Measurements from ENCODE around the gene PTGR3. TPM values are rescaled to one million over a fixed set of nuclear protein-coding genes. Genes with fewer than 3 reads are reported as not detected.

PTGR3 gene
- total and polyA plus RNA-seq, 4 donors = 14.3 to 48.2 (median 36.2) TPM

DNA sequence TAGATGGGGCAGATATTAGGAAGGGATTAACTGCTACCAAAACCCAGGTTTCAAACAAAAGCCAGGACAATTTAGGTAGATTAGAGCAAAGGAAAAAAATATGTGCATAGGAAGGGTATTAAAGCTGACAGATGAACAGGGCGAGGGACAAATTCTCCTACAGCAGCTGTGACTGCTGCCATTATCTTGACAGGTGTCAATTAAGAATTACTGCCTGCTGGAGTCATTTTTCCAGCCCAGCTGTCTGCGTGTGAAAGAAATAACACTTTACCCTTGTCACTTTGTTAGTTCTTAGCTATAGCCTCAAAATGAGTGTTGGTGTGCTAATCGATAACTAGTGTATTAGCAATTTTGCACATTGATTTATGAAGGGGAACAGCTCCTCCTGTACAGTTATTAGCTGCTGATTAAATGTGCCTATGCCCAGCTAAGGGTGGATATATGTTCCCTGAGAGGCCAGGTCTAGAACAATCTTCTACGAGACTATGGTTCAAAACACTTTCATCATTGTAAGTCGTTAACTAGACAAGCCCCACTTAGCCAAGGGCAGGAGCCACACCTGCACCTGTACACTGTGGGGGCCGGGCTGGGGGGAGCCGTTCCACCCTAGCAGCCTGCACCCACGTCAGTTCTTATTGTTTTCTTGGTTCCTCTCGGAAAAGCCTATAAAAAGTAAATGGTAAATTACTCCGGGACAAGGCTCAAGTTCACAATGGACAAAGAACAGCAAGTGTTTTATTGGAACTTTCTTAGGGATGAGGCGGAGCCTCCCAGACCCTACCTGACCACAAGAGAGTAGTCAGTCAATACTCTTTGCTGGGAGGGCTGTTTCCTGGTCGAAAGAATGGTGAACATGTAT lies 9.4 kb upstream of the PTGR3 start:
- H3K27me3 ChIP-seq (ENCODE audit: control insufficient read depth, insufficient read depth, low read length) = no peaks in the 10 kb centered on the region
- H3K4me3 ChIP-seq (ENCODE audit: low read depth, low read length) = no peak overlapping the region
- H3K4me1 ChIP-seq (ENCODE audit: control insufficient read depth, insufficient read depth, low read length) = peaks cover 19% of the 10 kb centered on the region
- no peaks in the 10 kb centered on the region for H3K36me3 ChIP-seq (ENCODE audit: control insufficient read depth, insufficient read depth, low read length)
- 28% methylated on average over 5 of the region's 12 CpGs for WGBS (ENCODE audit: insufficient coverage)
- H3K9me3 ChIP-seq (ENCODE audit: control insufficient read depth, insufficient read depth, low read length) = no peaks in the 10 kb centered on the region
- peak overlapping the region; percentile 17 for H3K27ac ChIP-seq (ENCODE audit: low read depth, low read length)
- DNase-seq (ENCODE audit: low read depth in 4 of 6, low spot score in 6 of 6) = peak in 2 of 6 donors; percentile 12 to 72

DNA sequence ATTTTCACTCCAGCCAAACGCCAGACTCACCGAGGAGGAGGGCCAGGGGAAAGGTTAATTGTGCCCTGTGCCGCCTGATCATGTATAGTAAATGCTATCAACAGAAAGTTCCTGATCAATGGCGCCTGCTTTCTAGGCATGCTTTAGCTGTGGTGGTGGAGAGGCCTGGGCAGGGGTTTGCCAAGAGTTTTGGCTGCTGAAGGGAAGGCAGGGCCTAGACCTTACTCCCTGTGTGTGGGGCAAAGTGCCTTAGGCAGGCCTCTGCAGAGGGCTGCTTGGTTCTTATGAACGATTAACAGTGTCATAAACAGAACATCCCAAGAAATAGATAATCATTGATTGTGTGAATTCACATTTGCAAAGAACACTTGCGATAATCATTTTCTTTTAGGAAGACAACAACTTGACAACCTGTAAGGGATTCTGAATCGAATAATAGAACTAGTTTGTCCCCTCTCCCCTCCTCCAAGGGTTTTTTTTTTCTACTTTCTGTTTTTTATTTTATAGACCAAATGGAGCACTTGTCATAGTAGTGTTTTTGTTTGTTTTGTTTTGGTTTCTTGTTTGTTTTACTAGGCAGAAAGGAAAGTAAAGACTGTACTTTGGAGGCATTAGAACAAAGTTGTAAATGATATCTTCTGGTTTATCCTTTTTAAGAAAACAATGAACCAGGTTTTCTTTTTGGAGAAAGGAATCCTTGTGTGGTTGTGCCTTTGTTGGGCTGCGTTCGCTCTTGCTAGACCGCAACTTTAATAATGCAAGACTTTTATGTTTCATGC lies 8.2 kb upstream of the PTGR3 start:
- peaks cover 14% of the 10 kb centered on the region for H3K4me1 ChIP-seq (ENCODE audit: control insufficient read depth, insufficient read depth, low read length)
- 56% methylated on average over 3 of the region's 10 CpGs for WGBS (ENCODE audit: insufficient coverage)

DNA sequence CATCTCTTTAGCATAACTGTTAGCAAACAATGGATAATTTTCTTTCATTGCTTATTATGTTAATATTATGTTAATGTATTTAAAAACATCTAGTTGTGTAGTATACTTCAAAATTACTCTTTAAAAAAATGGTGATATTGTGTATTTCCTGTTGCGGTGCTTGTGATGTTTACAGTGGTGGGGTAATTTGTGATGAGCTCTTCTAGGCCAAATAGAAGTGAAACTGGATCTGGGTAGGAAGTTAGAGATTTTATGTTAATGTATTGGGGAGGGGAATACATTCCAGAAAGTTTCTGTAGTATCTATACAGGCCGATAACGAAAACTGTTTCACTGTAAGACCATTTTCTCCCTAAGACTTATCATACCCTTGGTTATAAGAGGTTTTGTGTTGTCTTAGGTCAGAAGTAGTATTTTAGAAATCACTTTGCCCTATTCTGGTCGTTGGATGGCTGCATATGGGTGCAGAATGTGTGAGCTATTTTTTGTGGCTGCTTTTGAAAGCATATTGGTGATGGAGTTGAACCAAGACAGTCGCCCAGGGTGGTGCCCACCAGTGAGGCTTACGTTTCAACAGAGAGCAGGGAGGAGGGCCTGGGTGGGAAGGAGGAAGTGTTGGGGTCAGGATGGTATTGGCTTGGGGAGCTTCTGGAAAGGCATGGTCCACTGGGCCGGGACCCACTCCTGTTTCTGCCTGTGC lies 7.4 kb upstream of the PTGR3 start:
- peak in 2 of 6 donors; percentile 22 to 61 for DNase-seq (ENCODE audit: low read depth in 4 of 6, low spot score in 6 of 6)
- Histone ChIP-seq H3K4me1 (ENCODE audit: control insufficient read depth, insufficient read depth, low read length) (peaks cover 14% of the 10 kb centered on the region), H3K27ac (ENCODE audit: low read depth, low read length) (peak overlapping the region; percentile 65), H3K9me3 (ENCODE audit: control insufficient read depth, insufficient read depth, low read length) (no peaks in the 10 kb centered on the region), H3K36me3 (ENCODE audit: control insufficient read depth, insufficient read depth, low read length) (no peaks in the 10 kb centered on the region), H3K27me3 (ENCODE audit: control insufficient read depth, insufficient read depth, low read length) (no peaks in the 10 kb centered on the region), H3K4me3 (ENCODE audit: low read depth, low read length) (no peak overlapping the region)
- WGBS (ENCODE audit: insufficient coverage) = 32% methylated on average over 5 of the region's 7 CpGs

More for the DNA sequence above, 8.2 kb upstream of the PTGR3 start:
- Histone ChIP-seq H3K27me3 (ENCODE audit: control insufficient read depth, insufficient read depth, low read length) (no peaks in the 10 kb centered on the region), H3K27ac (ENCODE audit: low read depth, low read length) (peak overlapping the region; percentile 65), H3K36me3 (ENCODE audit: control insufficient read depth, insufficient read depth, low read length) (no peaks in the 10 kb centered on the region), H3K4me3 (ENCODE audit: low read depth, low read length) (no peak overlapping the region), H3K9me3 (ENCODE audit: control insufficient read depth, insufficient read depth, low read length) (no peaks in the 10 kb centered on the region)
- DNase-seq (ENCODE audit: low read depth in 4 of 6, low spot score in 6 of 6) = peak in 3 of 6 donors; percentile 19 to 62 (median 23)

DNA sequence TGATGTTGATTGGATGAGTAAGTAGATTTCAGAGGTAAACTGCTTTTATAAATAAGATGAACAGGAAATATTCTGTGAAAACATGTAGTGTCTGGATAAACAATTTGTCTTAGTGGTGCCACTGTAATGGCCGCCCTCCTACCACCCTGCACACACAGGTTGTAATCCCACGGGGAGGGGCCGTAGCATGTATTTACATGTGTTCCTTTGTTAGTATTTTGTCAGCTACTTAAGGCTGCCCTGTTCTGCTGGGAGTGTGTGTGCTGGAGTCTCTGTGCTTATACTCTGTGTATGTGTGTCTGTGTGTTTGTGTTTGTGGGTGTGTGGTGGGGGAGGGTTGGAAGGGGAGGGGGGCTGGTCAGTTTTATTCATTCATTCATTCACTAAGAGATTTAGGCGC lies 6.7 kb upstream of the PTGR3 start:
- H3K9me3 ChIP-seq (ENCODE audit: control insufficient read depth, insufficient read depth, low read length) = no peaks in the 10 kb centered on the region
- peak overlapping the region; percentile 65 for H3K27ac ChIP-seq (ENCODE audit: low read depth, low read length)
- DNase-seq (ENCODE audit: low read depth in 4 of 6, low spot score in 6 of 6) = peak in 1 of 6 donors; percentile 81
- no peaks in the 10 kb centered on the region for H3K27me3 ChIP-seq (ENCODE audit: control insufficient read depth, insufficient read depth, low read length)
- no peaks in the 10 kb centered on the region for H3K36me3 ChIP-seq (ENCODE audit: control insufficient read depth, insufficient read depth, low read length)
- H3K4me3 ChIP-seq (ENCODE audit: low read depth, low read length) = no peak overlapping the region
- H3K4me1 ChIP-seq (ENCODE audit: control insufficient read depth, insufficient read depth, low read length) = peaks cover 14% of the 10 kb centered on the region
- 17% methylated on average over 1 of the region's 4 CpGs for WGBS (ENCODE audit: insufficient coverage)

DNA sequence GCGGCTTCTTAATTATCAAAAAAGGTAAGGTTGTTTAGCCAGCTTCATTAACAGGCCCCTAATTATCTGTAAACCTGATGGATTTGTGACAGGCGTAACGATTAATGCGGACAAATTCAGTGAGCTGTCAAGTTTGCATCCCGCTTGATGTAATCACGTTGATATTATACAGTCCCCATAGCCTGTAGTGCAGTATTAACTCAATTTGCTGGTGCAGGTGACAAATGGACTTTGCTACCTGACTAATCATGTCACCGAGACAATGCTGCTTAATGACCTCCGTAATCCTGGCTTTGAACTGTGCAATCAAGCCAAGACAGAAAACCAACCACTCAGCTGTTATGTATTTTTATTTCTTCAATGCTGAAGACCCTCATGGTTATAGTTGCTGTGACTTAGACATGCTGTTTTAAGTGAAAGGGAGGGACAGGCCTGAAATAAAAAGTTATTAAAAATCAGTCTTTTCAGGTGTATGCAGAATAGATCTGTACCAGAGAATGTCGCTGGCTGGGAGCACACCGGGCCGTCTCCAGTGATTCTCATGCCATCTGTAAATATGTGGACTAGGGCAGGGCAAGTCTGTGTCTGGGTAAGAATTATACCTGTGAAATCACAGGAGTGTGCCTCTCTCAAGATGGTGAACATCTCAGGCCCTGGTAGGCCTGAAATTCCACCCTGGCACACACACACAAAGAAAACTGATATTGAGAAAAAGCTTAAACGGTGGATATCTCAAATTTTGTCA lies 6.0 kb upstream of the PTGR3 start:
- Histone ChIP-seq H3K27me3 (ENCODE audit: control insufficient read depth, insufficient read depth, low read length) (no peaks in the 10 kb centered on the region), H3K4me1 (ENCODE audit: control insufficient read depth, insufficient read depth, low read length) (peaks cover 14% of the 10 kb centered on the region), H3K36me3 (ENCODE audit: control insufficient read depth, insufficient read depth, low read length) (no peaks in the 10 kb centered on the region), H3K4me3 (ENCODE audit: low read depth, low read length) (peak overlapping the region; percentile 72), H3K9me3 (ENCODE audit: control insufficient read depth, insufficient read depth, low read length) (no peaks in the 10 kb centered on the region), H3K27ac (ENCODE audit: low read depth, low read length) (peak overlapping the region; percentile 65)
- WGBS (ENCODE audit: insufficient coverage) = 28% methylated on average over 8 of the region's 12 CpGs
- DNase-seq (ENCODE audit: low read depth in 4 of 6, low spot score in 6 of 6) = peak in 2 of 6 donors; percentile 29 to 74

DNA sequence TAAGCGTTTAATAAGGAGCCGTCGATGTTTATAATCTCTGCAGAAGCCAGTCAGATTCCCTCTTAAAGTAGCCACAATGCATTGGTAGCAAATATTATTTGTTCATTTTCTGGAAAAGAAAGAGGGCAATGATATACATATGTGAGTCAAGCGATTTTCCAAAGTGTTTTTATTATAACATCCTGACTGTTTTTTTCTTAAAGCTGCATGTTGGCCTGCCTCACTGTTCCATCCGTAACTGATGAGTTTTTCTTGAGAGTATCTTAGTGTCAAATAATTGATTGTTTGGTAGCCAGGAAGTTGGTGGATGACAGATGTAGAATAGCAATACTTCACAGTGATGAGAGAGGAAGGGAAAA lies 5.4 kb upstream of the PTGR3 start:
- peak in 2 of 6 donors; percentile 29 to 66 for DNase-seq (ENCODE audit: low read depth in 4 of 6, low spot score in 6 of 6)
- Histone ChIP-seq H3K27ac (ENCODE audit: low read depth, low read length) (peak overlapping the region; percentile 65), H3K27me3 (ENCODE audit: control insufficient read depth, insufficient read depth, low read length) (no peaks in the 10 kb centered on the region), H3K36me3 (ENCODE audit: control insufficient read depth, insufficient read depth, low read length) (no peaks in the 10 kb centered on the region), H3K9me3 (ENCODE audit: control insufficient read depth, insufficient read depth, low read length) (no peaks in the 10 kb centered on the region), H3K4me1 (ENCODE audit: control insufficient read depth, insufficient read depth, low read length) (peaks cover 14% of the 10 kb centered on the region), H3K4me3 (ENCODE audit: low read depth, low read length) (peak overlapping the region; percentile 72)
- WGBS (ENCODE audit: insufficient coverage) = no CpG with 5 or more reads among the region's 5 CpGs

DNA sequence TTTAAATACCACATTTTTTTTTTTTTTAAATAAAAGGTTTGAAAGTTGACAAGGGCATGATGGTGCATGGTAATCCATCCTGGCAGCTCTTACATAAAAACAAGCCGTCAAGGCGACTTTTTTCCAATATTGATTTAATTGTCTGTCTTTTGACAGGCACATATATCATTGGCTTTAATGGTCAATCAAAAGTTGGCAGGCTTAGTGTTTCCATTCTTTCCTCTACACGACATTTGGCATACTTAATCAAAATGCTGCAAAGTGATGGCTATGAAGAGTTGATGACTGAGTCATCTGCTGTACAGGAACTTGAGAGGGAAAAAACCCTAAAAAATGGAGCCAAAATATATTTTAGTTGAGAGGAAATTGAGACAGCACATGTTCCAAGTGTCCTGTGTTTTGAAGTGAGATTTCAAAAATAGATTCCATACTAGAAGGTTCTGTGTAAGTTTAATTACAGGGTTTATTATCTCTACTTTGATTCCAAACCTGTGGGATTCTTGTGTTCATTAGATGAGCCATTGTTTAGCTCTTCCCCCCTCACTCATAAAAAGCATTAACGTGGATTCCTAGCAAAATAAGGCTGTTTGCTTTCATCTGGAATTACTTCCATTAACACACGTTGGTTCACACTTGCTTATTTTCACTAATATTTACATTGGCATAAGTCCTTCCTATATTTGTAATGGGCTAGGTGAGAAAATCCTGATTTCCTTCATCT lies 4.8 kb upstream of the PTGR3 start:
- Histone ChIP-seq H3K4me3 (ENCODE audit: low read depth, low read length) (peak overlapping the region; percentile 72), H3K36me3 (ENCODE audit: control insufficient read depth, insufficient read depth, low read length) (no peaks in the 10 kb centered on the region), H3K4me1 (ENCODE audit: control insufficient read depth, insufficient read depth, low read length) (peaks cover 14% of the 10 kb centered on the region), H3K27me3 (ENCODE audit: control insufficient read depth, insufficient read depth, low read length) (no peaks in the 10 kb centered on the region), H3K27ac (ENCODE audit: low read depth, low read length) (peak overlapping the region; percentile 65), H3K9me3 (ENCODE audit: control insufficient read depth, insufficient read depth, low read length) (no peaks in the 10 kb centered on the region)
- peak in 3 of 6 donors; percentile 22 to 69 (median 26) for DNase-seq (ENCODE audit: low read depth in 4 of 6, low spot score in 6 of 6)
- WGBS (ENCODE audit: insufficient coverage) = no CpG with 5 or more reads among the region's 5 CpGs

DNA sequence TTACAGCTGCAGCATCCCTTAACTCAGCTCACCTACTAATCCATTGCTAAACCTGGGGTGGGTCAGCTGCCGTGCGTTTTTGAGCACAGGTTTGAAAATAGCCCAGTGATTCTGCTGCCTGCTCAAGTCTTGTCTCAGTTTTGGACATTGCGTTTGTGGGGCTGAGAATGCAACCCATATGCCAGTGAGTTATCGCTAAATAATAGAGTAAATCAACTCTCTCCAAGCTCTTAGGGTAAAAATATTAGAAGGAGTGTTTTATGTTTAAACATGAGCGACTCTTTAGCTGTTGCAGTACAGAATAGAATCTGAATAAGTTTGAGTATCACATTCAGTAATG lies 3.8 kb upstream of the PTGR3 start:
- 6% methylated on average over 3 of the region's 5 CpGs for WGBS (ENCODE audit: insufficient coverage)
- peaks cover 14% of the 10 kb centered on the region for H3K4me1 ChIP-seq (ENCODE audit: control insufficient read depth, insufficient read depth, low read length)
- H3K27ac ChIP-seq (ENCODE audit: low read depth, low read length) = peak overlapping the region; percentile 65
- no peaks in the 10 kb centered on the region for H3K9me3 ChIP-seq (ENCODE audit: control insufficient read depth, insufficient read depth, low read length)
- H3K36me3 ChIP-seq (ENCODE audit: control insufficient read depth, insufficient read depth, low read length) = no peaks in the 10 kb centered on the region
- DNase-seq (ENCODE audit: low read depth in 4 of 6, low spot score in 6 of 6) = peak in 1 of 6 donors; percentile 35
- no peaks in the 10 kb centered on the region for H3K27me3 ChIP-seq (ENCODE audit: control insufficient read depth, insufficient read depth, low read length)
- H3K4me3 ChIP-seq (ENCODE audit: low read depth, low read length) = peak overlapping the region; percentile 72

All from spinal cord (tissue), 10 donors.